Endothelial cell (in vitro differentiated cells): ENCODE results near the gene SEPTIN10. TPM values are rescaled to one million over a fixed set of nuclear protein-coding genes. Genes with fewer than 3 reads are reported as not detected.

Experiments used
- DNase-seq: peaks from one replicate; pipeline ENCODE4 v3.0.0; 2021; ENCODE audit warnings: low spot score
- H3K27ac Mint-ChIP-seq: one replicate; pipeline ENCODE4 v1.8.0; 2021; ENCODE audit warnings: mixed read lengths, inconsistent platforms; ENCODE audit not compliant: unreplicated experiment
- H3K27me3 Mint-ChIP-seq: one replicate; pipeline ENCODE4 v1.8.0; 2021; ENCODE audit warnings: mild to moderate bottlenecking, moderate library complexity, mixed read lengths, inconsistent platforms; ENCODE audit not compliant: unreplicated experiment
- H3K36me3 Mint-ChIP-seq: one replicate; pipeline ENCODE4 v1.8.0; 2021; ENCODE audit warnings: mild to moderate bottlenecking, low read depth, mixed read lengths, inconsistent platforms; ENCODE audit not compliant: unreplicated experiment
- H3K4me1 Mint-ChIP-seq: one replicate; pipeline ENCODE4 v1.8.0; 2021; ENCODE audit warnings: mild to moderate bottlenecking, mixed read lengths, inconsistent platforms; ENCODE audit not compliant: unreplicated experiment
- H3K4me3 Mint-ChIP-seq: one replicate; pipeline ENCODE4 v1.8.0; 2021; ENCODE audit warnings: mild to moderate bottlenecking, mixed read lengths, inconsistent platforms; ENCODE audit not compliant: unreplicated experiment
- H3K9me3 Mint-ChIP-seq: one replicate; pipeline ENCODE4 v1.8.0; 2021; ENCODE audit warnings: mixed read lengths, inconsistent platforms; ENCODE audit not compliant: unreplicated experiment
- CTCF ChIP-seq: fragments of 200-600 bp; sonication (generic); IDR thresholded peaks from one replicate; pipeline ENCODE4 v1.5.0; 2021; ENCODE audit warnings: antibody characterized with exemption; ENCODE audit not compliant: unreplicated experiment
- total RNA-seq: library from RNA; stranded (reverse); fragmentation: NEBNext Ultra II Directional; extraction: Animal tissue kit (Norgen Biotek cat#: 25700); gene quantifications from one replicate; pipeline ENCODE4 v1.2.1, GENCODE V29; 2021; ENCODE audit not compliant: unreplicated experiment

Gene SEPTIN10
- total RNA-seq, 1 donor from 2014 or later: 69.8 TPM

GRCh38 chr2:109535217-109535946 lies 78.4 kb downstream of the SEPTIN10 start:
- H3K36me3 Mint-ChIP-seq: no peaks in the 10 kb centered on the region
- no peak for DNase-seq
- no peak for TF ChIP-seq CTCF
- no peak overlapping the region for H3K27ac Mint-ChIP-seq
- H3K27me3 Mint-ChIP-seq: peaks cover 4% of the 10 kb centered on the region
- H3K9me3 Mint-ChIP-seq: no peaks in the 10 kb centered on the region
- peaks cover 4% of the 10 kb centered on the region for H3K4me1 Mint-ChIP-seq
- no peak overlapping the region for H3K4me3 Mint-ChIP-seq

- no peak for TF ChIP-seq CTCF
- no peaks in the 10 kb centered on the region for H3K9me3 Mint-ChIP-seq
- DNase-seq: no peak
- H3K36me3 Mint-ChIP-seq: no peaks in the 10 kb centered on the region
- H3K4me1 Mint-ChIP-seq: peaks cover 10% of the 10 kb centered on the region
- H3K27me3 Mint-ChIP-seq: peaks cover 4% of the 10 kb centered on the region
- H3K4me3 Mint-ChIP-seq: no peak overlapping the region
- H3K27ac Mint-ChIP-seq: no peak overlapping the region
Measured at GRCh38 chr2:109533823-109534222, 79.9 kb downstream of the SEPTIN10 start.

GRCh38 chr2:109532728-109533076 lies 81.1 kb downstream of the SEPTIN10 start:
- Mint-ChIP-seq H3K4me3 (no peak overlapping the region), H3K27ac (no peak overlapping the region), H3K27me3 (peaks cover 3% of the 10 kb centered on the region), H3K9me3 (no peaks in the 10 kb centered on the region), H3K4me1 (peaks cover 10% of the 10 kb centered on the region), H3K36me3 (no peaks in the 10 kb centered on the region)
- DNase-seq: no peak
- TF ChIP-seq CTCF: no peak

- Mint-ChIP-seq H3K27me3 (peaks cover 4% of the 10 kb centered on the region), H3K36me3 (no peaks in the 10 kb centered on the region), H3K9me3 (no peaks in the 10 kb centered on the region), H3K4me1 (peaks cover 10% of the 10 kb centered on the region), H3K4me3 (no peak overlapping the region), H3K27ac (no peak overlapping the region)
- no peak for TF ChIP-seq CTCF
- no peak for DNase-seq
Measured at GRCh38 chr2:109531896-109532727, 81.7 kb downstream of the SEPTIN10 start.

- Mint-ChIP-seq H3K36me3 (no peaks in the 10 kb centered on the region), H3K9me3 (no peaks in the 10 kb centered on the region), H3K27ac (no peak overlapping the region), H3K4me3 (no peak overlapping the region), H3K27me3 (peaks cover 4% of the 10 kb centered on the region), H3K4me1 (peaks cover 10% of the 10 kb centered on the region)
- no peak for TF ChIP-seq CTCF
- no peak for DNase-seq
Measured at GRCh38 chr2:109531221-109531620, 82.5 kb downstream of the SEPTIN10 start.
